Measurements from ENCODE around the gene PCBP1.
"Not testable (repeated sequence)": the region's sequence is repeated elsewhere in the genome, so short reads cannot be mapped to it uniquely, and the experiment has no call there.

Gene PCBP1

GRCh38 chr2:70132244-70133126 lies 45.2 kb downstream of the PCBP1 start:
- TF ChIP-seq CTCF (IDR thresholded peaks at IDR 0.05; ENCODE audit: insufficient read depth, missing control alignments): no peak
- FAIRE-seq (no peak), DNase-seq (ENCODE audit: insufficient read length, low spot score) (no peak)

GRCh38 chr2:70133127-70133452 lies 45.8 kb downstream of the PCBP1 start:
- TF ChIP-seq CTCF (IDR thresholded peaks at IDR 0.05; ENCODE audit: insufficient read depth, missing control alignments): no peak
- DNase-seq (ENCODE audit: insufficient read length, low spot score): no peak
- no peak for FAIRE-seq

- FAIRE-seq (no peak), DNase-seq (ENCODE audit: insufficient read length, low spot score) (no peak)
- no peak for TF ChIP-seq CTCF (IDR thresholded peaks at IDR 0.05; ENCODE audit: insufficient read depth, missing control alignments)
Measured at GRCh38 chr2:70133491-70134322, 46.4 kb downstream of the PCBP1 start.

GRCh38 chr2:70134323-70134983 lies 47.2 kb downstream of the PCBP1 start:
- not testable (repeated sequence) for DNase-seq (ENCODE audit: insufficient read length, low spot score); FAIRE-seq
